NCI-H2196 (cell line): ENCODE results near the gene TMSB4X.
A peak's percentile ranks its signal among the peaks of the same experiment; 100 is the strongest.
"Not testable (repeated sequence)": the region's sequence is repeated elsewhere in the genome, so short reads cannot be mapped to it uniquely, and the experiment has no call there.

Source experiments
- DNase-seq: peaks from one replicate; lab custom pipeline; 2025; ENCODE audit not compliant: unreplicated experiment; lab: John Stamatoyannopoulos, UW

TMSB4X gene

GRCh38 chrX:12994321-12994720, 19.4 kb downstream of the TMSB4X start:
- peak; percentile 23 for DNase-seq

- no peak for DNase-seq
These were observed 22.1 kb downstream of the TMSB4X start for GRCh38 chrX:12996934-12997435.

- no peak for DNase-seq
These were observed 23.2 kb downstream of the TMSB4X start for GRCh38 chrX:12997906-12998687.

- DNase-seq: no peak
These were observed 24.5 kb downstream of the TMSB4X start for GRCh38 chrX:12999422-12999821.

GRCh38 chrX:13000301-13000811, 25.4 kb downstream of the TMSB4X start:
- DNase-seq: no peak

- DNase-seq: no peak
These were observed 26.2 kb downstream of the TMSB4X start for GRCh38 chrX:13001097-13001496.

- DNase-seq: no peak
These were observed 27.2 kb downstream of the TMSB4X start for GRCh38 chrX:13001961-13002671.

- no peak for DNase-seq
These were observed 31.0 kb downstream of the TMSB4X start for GRCh38 chrX:13005661-13006473.

- peak; percentile 3 for DNase-seq
These were observed 32.7 kb downstream of the TMSB4X start for GRCh38 chrX:13007519-13008188.

GRCh38 chrX:13008189-13008533, 33.3 kb downstream of the TMSB4X start:
- DNase-seq: no peak

GRCh38 chrX:13008851-13009250, 33.9 kb downstream of the TMSB4X start:
- no peak for DNase-seq

- DNase-seq: peak; percentile 20
These were observed 34.4 kb downstream of the TMSB4X start for GRCh38 chrX:13009273-13009672.

- no peak for DNase-seq
These were observed 34.9 kb downstream of the TMSB4X start for GRCh38 chrX:13009844-13010243.

- no peak for DNase-seq
These were observed 35.6 kb downstream of the TMSB4X start for GRCh38 chrX:13010546-13010945.

GRCh38 chrX:13013363-13014110, 38.6 kb downstream of the TMSB4X start:
- DNase-seq: no peak

GRCh38 chrX:13014111-13015096, 39.5 kb downstream of the TMSB4X start:
- DNase-seq: no peak

- no peak for DNase-seq
These were observed 40.8 kb downstream of the TMSB4X start for GRCh38 chrX:13015536-13016236.

- not testable (repeated sequence) for DNase-seq
These were observed 41.8 kb downstream of the TMSB4X start for GRCh38 chrX:13016731-13017130.
